HCT116 (cell line): Measurements from ENCODE around the gene DCAF8L2.

Source experiments
- CEBPB ChIP-seq: IDR thresholded peaks from 2 replicates; pipeline ENCODE4 v1.6.1; 2012; ENCODE audit warnings: low read depth
- CTCF ChIP-seq, 3 experiments: fragments of 200-600 bp in 1 of 3; sonication (generic) in 1 of 3; IDR thresholded peaks in 2 of 3; conservative IDR thresholded peaks in 1 of 3; 2 replicates each; pipeline ENCODE4 v1.5.1; 2012 to 2017; ENCODE audit warnings: low read depth in 2 of 3, low read length in 2 of 3, antibody characterized with exemption in 1 of 3, borderline replicate concordance in 1 of 3, control low read depth in 1 of 3, mild to moderate bottlenecking in 1 of 3, mixed read lengths in 1 of 3, mixed run types in 1 of 3, moderate library complexity in 1 of 3; ENCODE audit not compliant: insufficient read depth in 1 of 3
- EZH2 ChIP-seq: fragments of 200-600 bp; sonication (generic); IDR thresholded peaks from 2 replicates; pipeline ENCODE4 v1.6.1; 2017; ENCODE audit warnings: antibody characterized with exemption, mixed run types

GRCh38 chrX:27671234-27671633 is 81.1 kb downstream of the DCAF8L2 start:
- TF ChIP-seq CTCF (IDR thresholded peaks at IDR 0.05 in 2 of 3, conservative IDR thresholded peaks at IDR 0.05 in 1 of 3; ENCODE audit: borderline replicate concordance in 1 of 3, insufficient read depth in 1 of 3, low read depth in 2 of 3, low read length in 2 of 3) (no peak), EZH2 (no peak), CEBPB (no peak)
